Nephron progenitor cell (in vitro differentiated cells): ENCODE data around the gene AGFG2.

Experiments used
- DNase-seq: peaks from one replicate; pipeline ENCODE4 v3.0.0; 2021
- H3K27ac Mint-ChIP-seq: 2 replicates; pipeline ENCODE4 v1.8.0; 2021; ENCODE audit warnings: mild to moderate bottlenecking, moderate library complexity, mixed read lengths
- H3K27me3 Mint-ChIP-seq: 2 replicates; pipeline ENCODE4 v1.8.0; 2021; ENCODE audit warnings: mild to moderate bottlenecking, low read depth, mixed read lengths; ENCODE audit not compliant: poor library complexity
- H3K36me3 Mint-ChIP-seq: 2 replicates; pipeline ENCODE4 v1.8.0; 2021; ENCODE audit warnings: low read depth, mixed read lengths
- H3K4me1 Mint-ChIP-seq: 2 replicates; pipeline ENCODE4 v1.8.0; 2021; ENCODE audit warnings: mixed read lengths
- H3K4me3 Mint-ChIP-seq: 2 replicates; pipeline ENCODE4 v1.8.0; 2021; ENCODE audit warnings: mild to moderate bottlenecking, moderate library complexity, mixed read lengths
- H3K9me3 Mint-ChIP-seq: 2 replicates; pipeline ENCODE4 v1.8.0; 2021; ENCODE audit warnings: mild to moderate bottlenecking, moderate library complexity, mixed read lengths
- TF ChIP-seq, protein P1 (sequence below): fragments of 200-600 bp; sonication (generic); IDR thresholded peaks from 2 replicates; pipeline ENCODE4 v1.5.0; 2021; ENCODE audit warnings: antibody characterized with exemption

Gene AGFG2

GRCh38 chr7:100576384-100576993 is 37.5 kb downstream of the AGFG2 start:
- Mint-ChIP-seq H3K36me3 (peaks cover 16% of the 10 kb centered on the region), H3K4me3 (no peak overlapping the region), H3K9me3 (no peaks in the 10 kb centered on the region), H3K27ac (peak overlapping the region; percentile 22), H3K27me3 (no peaks in the 10 kb centered on the region), H3K4me1 (peaks cover 17% of the 10 kb centered on the region)
- TF ChIP-seq, protein P1, sequence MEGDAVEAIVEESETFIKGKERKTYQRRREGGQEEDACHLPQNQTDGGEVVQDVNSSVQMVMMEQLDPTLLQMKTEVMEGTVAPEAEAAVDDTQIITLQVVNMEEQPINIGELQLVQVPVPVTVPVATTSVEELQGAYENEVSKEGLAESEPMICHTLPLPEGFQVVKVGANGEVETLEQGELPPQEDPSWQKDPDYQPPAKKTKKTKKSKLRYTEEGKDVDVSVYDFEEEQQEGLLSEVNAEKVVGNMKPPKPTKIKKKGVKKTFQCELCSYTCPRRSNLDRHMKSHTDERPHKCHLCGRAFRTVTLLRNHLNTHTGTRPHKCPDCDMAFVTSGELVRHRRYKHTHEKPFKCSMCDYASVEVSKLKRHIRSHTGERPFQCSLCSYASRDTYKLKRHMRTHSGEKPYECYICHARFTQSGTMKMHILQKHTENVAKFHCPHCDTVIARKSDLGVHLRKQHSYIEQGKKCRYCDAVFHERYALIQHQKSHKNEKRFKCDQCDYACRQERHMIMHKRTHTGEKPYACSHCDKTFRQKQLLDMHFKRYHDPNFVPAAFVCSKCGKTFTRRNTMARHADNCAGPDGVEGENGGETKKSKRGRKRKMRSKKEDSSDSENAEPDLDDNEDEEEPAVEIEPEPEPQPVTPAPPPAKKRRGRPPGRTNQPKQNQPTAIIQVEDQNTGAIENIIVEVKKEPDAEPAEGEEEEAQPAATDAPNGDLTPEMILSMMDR: no peak
- DNase-seq: no peak

- no peaks in the 10 kb centered on the region for H3K9me3 Mint-ChIP-seq
- H3K36me3 Mint-ChIP-seq: peaks cover 16% of the 10 kb centered on the region
- TF ChIP-seq, protein P1: no peak
- H3K27me3 Mint-ChIP-seq: no peaks in the 10 kb centered on the region
- no peak for DNase-seq
- no peak overlapping the region for H3K4me3 Mint-ChIP-seq
- H3K27ac Mint-ChIP-seq: no peak overlapping the region
- H3K4me1 Mint-ChIP-seq: peaks cover 11% of the 10 kb centered on the region
Measured at GRCh38 chr7:100577103-100577502, 38.1 kb downstream of the AGFG2 start.

GRCh38 chr7:100577507-100577906 is 38.5 kb downstream of the AGFG2 start:
- peaks cover 16% of the 10 kb centered on the region for H3K36me3 Mint-ChIP-seq
- H3K27ac Mint-ChIP-seq: no peak overlapping the region
- DNase-seq: no peak
- no peaks in the 10 kb centered on the region for H3K27me3 Mint-ChIP-seq
- no peak overlapping the region for H3K4me3 Mint-ChIP-seq
- H3K9me3 Mint-ChIP-seq: no peaks in the 10 kb centered on the region
- peaks cover 9% of the 10 kb centered on the region for H3K4me1 Mint-ChIP-seq
- TF ChIP-seq, protein P1: no peak

DNA sequence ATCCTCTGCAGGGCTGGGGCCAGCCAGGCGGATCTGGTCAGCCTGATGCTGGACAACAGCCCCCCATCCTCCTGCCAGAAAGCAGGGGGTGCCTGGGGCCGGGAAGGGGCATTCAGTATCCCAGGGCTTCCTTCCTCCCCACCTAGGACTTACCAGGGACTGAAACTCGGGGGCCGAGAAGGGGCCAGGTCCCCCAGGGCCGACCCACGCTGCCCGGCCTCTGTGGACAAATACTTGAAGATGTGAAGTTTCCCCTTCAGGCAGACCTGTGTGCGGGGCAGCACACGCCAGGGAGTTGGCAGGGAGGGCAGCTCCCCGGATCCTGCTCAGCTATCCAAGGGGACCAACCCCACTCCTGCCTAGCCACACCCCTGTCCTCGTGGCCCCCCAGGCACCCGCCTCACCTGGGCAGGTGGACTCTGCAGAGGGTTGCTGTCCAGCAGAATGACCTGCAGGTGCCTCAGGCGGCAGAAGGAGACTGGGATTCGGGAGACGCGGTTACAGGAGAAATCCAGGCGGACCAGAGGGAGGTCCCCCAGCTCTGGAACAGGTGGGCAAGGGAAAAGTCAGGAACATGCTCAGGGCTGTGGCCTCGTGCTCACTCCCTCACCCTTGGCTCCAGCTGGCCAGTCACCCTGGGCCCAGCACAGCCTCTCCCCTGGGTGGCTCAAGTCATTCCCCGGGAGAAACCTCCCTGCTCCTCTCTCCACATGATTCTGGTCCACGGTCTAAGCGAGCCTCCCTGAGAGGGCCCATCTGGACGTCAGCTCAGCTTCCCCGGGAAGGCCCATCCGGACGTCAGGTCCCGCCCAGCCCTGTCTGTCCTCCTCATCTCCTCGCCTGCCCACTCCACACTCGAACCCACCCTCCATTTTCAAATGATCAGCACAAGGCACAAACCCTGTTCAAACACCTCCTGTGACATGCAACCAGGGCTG is 39.5 kb downstream of the AGFG2 start:
- TF ChIP-seq, protein P1: no peak
- peaks cover 18% of the 10 kb centered on the region for H3K4me1 Mint-ChIP-seq
- no peak overlapping the region for H3K27ac Mint-ChIP-seq
- no peak overlapping the region for H3K4me3 Mint-ChIP-seq
- no peak for DNase-seq
- H3K27me3 Mint-ChIP-seq: no peaks in the 10 kb centered on the region
- H3K36me3 Mint-ChIP-seq: peaks cover 16% of the 10 kb centered on the region
- no peaks in the 10 kb centered on the region for H3K9me3 Mint-ChIP-seq

GRCh38 chr7:100580466-100581283 is 41.7 kb downstream of the AGFG2 start:
- peaks cover 11% of the 10 kb centered on the region for H3K36me3 Mint-ChIP-seq
- DNase-seq: no peak
- TF ChIP-seq, protein P1: no peak
- H3K27me3 Mint-ChIP-seq: no peaks in the 10 kb centered on the region
- H3K4me3 Mint-ChIP-seq: no peak overlapping the region
- no peaks in the 10 kb centered on the region for H3K9me3 Mint-ChIP-seq
- H3K4me1 Mint-ChIP-seq: peaks cover 33% of the 10 kb centered on the region
- no peak overlapping the region for H3K27ac Mint-ChIP-seq
